HL-60 (cell line): Measurements from ENCODE around the gene NOTCH2.

ENCODE experiments used
- DNase-seq, 2 experiments: peaks; one replicate each; pipeline ENCODE4 v3.0.0-alpha.2; 2010 to 2020; ENCODE audit warnings: low read depth in 1 of 2, low spot score in 1 of 2
- H3K27ac ChIP-seq: fragments of 250-450 bp; sonication (Bioruptor Pico); replicated peaks from 2 replicates; pipeline ENCODE4 v1.5.1; 2020; ENCODE audit warnings: mild to moderate bottlenecking, moderate library complexity
- H3K27me3 ChIP-seq: fragments of 250-450 bp; sonication (Bioruptor Pico); 2 replicates; pipeline ENCODE4 v1.5.1; 2021; ENCODE audit warnings: mild to moderate bottlenecking, moderate library complexity; ENCODE audit not compliant: insufficient read depth, poor library complexity, severe bottlenecking
- H3K4me3 ChIP-seq: replicated peaks from 2 replicates; pipeline ENCODE4 v1.5.1; 2011; ENCODE audit warnings: mild to moderate bottlenecking, control low read depth, low read length; ENCODE audit not compliant: insufficient read depth
- CTCF ChIP-seq: IDR thresholded peaks from one replicate; pipeline ENCODE4 v1.5.1; 2011; ENCODE audit warnings: low read length, control low read depth, inconsistent platforms; ENCODE audit not compliant: insufficient read depth
- GABPA ChIP-seq: IDR thresholded peaks from 2 replicates; pipeline ENCODE4 v1.6.1; 2012; ENCODE audit warnings: low read depth
- POLR2AphosphoS5 ChIP-seq: IDR thresholded peaks from 2 replicates; pipeline ENCODE4 v1.6.1; 2012; ENCODE audit warnings: low read depth
- REST ChIP-seq: IDR thresholded peaks from 2 replicates; pipeline ENCODE4 v1.6.1; 2012; ENCODE audit warnings: low read depth; ENCODE audit not compliant: insufficient replicate concordance
- SPI1 ChIP-seq: IDR thresholded peaks from 2 replicates; pipeline ENCODE4 v1.6.1; 2012; ENCODE audit warnings: low read depth, mild to moderate bottlenecking, borderline replicate concordance

The NOTCH2 gene

GRCh38 chr1:119902775-119903442, 166.6 kb downstream of the NOTCH2 start:
- TF ChIP-seq SPI1 (no peak), REST (no peak), GABPA (no peak), POLR2AphosphoS5 (no peak), CTCF (no peak)
- no peaks in the 10 kb centered on the region for H3K27me3 ChIP-seq
- no peak for DNase-seq
- H3K4me3 ChIP-seq, result no peak overlapping the region
- H3K27ac ChIP-seq, result no peak overlapping the region

GRCh38 chr1:119898981-119899720, 170.3 kb downstream of the NOTCH2 start:
- TF ChIP-seq REST (no peak), GABPA (no peak), SPI1 (no peak), CTCF (no peak), POLR2AphosphoS5 (no peak)
- no peak overlapping the region for H3K4me3 ChIP-seq
- H3K27me3 ChIP-seq, result no peaks in the 10 kb centered on the region
- no peak overlapping the region for H3K27ac ChIP-seq
- DNase-seq, result no peak

GRCh38 chr1:119898530-119898929, 170.9 kb downstream of the NOTCH2 start:
- Histone ChIP-seq H3K27ac (no peak overlapping the region), H3K27me3 (no peaks in the 10 kb centered on the region), H3K4me3 (no peak overlapping the region)
- TF ChIP-seq POLR2AphosphoS5, result no peak
- TF ChIP-seq GABPA, result no peak
- TF ChIP-seq SPI1, result no peak
- no peak for TF ChIP-seq REST
- TF ChIP-seq CTCF, result no peak
- DNase-seq, result no peak
